ENCODE measurements around the gene TLR8.
A peak's percentile ranks its signal among the peaks of the same experiment; 100 is the strongest.
"Not testable (repeated sequence)": the region's sequence is repeated elsewhere in the genome, so short reads cannot be mapped to it uniquely, and the experiment has no call there.

Gene TLR8

GRCh38 chrX:12899506-12899905 lies 6.9 kb upstream of the TLR8 start:
- DNase-seq: no peak

DNA sequence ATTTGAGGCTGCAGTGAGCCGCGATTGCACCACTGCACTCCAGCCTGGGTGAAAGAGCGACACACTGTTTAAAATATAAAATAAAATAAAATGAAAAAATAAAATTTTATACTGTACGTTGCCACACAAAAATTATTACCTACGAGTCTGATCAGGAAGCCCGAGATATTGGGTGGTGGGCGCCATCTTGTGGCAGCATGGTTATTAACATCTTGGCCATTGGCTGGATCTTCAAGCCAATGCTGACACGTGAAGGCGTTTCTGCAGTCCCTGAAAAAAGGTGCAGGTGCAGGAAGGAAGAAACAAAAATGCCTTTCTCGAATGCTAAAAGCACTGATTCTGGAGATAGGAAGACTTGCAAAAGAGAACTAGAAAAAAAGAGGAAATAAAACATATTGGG lies 4.9 kb upstream of the TLR8 start:
- DNase-seq: peak; percentile 63

DNA sequence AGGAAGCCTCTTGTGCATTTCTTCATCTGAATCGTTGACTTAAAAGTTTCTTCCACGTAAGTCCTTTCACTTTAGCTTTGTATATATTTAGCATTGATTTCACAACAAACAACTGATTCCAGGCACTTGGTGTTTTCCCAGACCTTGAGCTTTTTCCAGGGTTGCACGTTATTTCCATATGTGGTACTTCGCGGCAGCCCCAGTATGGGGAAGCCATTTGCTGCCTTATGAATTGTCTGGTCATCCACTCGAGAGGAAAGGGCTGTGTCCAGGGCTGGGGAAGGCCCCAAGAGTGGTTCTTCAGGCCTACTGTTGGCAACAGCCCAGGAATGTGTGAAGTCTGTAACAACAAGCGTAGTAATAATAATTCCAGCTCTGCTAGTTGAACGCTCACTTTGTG lies 2.8 kb upstream of the TLR8 start:
- no peak for DNase-seq

DNA sequence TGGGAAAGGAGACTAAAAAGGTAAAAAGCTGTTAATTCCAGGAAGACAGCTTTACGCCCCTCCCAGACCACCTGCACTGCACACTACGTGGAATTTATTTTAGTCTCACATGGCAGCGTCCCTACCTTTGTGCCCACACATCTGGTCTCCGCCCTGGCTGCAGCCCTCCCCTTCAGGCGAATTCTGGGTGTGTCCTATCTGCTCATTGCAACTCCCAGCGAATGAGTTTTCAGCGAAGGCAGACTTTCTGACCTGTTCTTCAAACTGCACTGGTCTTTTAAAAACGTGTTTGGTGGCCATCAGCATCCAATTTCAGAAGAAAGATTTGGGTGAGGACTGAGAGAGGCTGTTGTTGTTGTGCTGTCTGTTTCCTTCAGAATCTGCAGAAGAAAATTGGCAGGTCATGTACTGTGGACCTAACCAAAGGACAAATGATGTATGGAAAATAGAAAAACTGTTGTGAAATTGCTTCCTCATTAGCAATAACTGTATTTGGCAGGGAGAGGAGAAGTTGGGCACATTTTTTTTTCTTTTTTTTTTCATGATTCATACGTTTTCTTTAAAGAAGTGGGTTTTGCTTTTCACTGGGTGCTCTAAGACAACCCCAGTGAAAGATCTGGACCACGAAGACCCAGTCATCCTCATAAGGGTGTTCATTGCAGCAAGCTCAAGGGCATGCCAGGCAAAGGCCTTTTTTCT lies 4.2 kb downstream of the TLR8 start:
- no peak for DNase-seq

- DNase-seq: no peak
Measured at GRCh38 chrX:12911122-12911470, 4.7 kb downstream of the TLR8 start.

DNA sequence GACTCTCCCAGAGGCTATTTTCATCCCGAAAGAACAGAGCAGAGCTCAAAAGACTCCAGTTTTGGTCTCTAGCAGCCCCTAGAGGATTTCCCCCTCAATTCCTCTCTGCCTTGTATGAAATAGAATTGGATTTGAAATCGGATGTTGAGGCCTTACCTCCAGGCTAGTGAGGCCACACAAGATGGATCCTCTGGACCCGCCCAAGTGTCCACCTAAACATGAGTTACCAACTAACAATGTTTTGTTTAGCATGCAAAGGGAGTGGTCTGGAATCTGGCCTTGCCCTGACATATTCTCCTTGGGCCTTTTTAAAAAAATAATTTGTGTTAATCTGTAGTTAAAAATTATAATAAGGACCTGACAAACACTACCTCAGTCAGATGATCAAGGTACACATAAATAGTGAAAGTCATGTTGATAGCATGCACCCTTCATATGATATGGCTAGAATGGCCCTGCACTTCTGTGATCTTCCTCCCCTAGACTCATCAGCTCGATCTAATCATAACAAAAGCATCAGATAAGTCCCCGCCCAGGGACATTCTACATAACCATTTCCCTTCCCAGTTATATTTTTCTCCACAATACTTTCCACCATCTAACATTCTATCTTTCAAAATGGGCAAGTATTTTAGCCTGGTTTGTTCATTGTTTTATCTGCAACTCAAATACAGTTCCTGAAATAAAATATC lies 6.5 kb downstream of the TLR8 start:
- no peak for DNase-seq

- DNase-seq: no peak
Measured at GRCh38 chrX:12917753-12918152, 11.3 kb downstream of the TLR8 start.

GRCh38 chrX:12919051-12919450 lies 12.6 kb downstream of the TLR8 start:
- no peak for DNase-seq

DNA sequence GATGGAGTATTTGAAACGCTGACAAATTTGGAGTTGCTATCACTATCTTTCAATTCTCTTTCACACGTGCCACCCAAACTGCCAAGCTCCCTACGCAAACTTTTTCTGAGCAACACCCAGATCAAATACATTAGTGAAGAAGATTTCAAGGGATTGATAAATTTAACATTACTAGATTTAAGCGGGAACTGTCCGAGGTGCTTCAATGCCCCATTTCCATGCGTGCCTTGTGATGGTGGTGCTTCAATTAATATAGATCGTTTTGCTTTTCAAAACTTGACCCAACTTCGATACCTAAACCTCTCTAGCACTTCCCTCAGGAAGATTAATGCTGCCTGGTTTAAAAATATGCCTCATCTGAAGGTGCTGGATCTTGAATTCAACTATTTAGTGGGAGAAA lies 13.2 kb downstream of the TLR8 start:
- no peak for DNase-seq

DNA sequence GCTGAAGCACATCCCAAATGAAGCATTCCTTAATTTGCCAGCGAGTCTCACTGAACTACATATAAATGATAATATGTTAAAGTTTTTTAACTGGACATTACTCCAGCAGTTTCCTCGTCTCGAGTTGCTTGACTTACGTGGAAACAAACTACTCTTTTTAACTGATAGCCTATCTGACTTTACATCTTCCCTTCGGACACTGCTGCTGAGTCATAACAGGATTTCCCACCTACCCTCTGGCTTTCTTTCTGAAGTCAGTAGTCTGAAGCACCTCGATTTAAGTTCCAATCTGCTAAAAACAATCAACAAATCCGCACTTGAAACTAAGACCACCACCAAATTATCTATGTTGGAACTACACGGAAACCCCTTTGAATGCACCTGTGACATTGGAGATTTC lies 14.6 kb downstream of the TLR8 start:
- DNase-seq: no peak

- no peak for DNase-seq
Measured at GRCh38 chrX:12921886-12922598, 15.6 kb downstream of the TLR8 start.

DNA sequence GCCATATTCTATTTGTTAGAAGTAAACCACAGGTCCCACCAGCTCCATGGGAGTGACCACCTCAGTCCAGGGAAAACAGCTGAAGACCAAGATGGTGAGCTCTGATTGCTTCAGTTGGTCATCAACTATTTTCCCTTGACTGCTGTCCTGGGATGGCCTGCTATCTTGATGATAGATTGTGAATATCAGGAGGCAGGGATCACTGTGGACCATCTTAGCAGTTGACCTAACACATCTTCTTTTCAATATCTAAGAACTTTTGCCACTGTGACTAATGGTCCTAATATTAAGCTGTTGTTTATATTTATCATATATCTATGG lies 16.1 kb downstream of the TLR8 start:
- no peak for DNase-seq

DNA sequence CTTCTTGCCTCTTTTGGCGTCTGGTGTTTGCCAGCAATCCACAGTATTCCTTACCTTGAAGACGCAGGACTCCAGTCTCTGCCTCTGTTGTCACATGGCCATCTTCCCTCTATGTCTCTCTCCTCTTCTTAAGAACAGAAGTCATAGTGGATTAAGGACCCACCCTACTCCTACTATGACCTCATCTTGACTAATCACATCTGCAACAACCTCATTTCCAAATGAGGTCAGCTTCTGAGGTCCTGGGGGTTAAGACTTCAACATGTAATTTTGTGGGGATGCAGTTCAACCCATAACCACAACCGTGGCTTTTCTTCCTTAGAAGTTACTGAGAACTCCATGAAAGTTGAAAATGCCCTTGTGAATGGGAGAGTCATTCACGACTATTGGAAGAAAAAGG lies 23.3 kb downstream of the TLR8 start:
- no peak for DNase-seq

GRCh38 chrX:12930150-12930549 lies 23.7 kb downstream of the TLR8 start:
- DNase-seq: no peak

DNA sequence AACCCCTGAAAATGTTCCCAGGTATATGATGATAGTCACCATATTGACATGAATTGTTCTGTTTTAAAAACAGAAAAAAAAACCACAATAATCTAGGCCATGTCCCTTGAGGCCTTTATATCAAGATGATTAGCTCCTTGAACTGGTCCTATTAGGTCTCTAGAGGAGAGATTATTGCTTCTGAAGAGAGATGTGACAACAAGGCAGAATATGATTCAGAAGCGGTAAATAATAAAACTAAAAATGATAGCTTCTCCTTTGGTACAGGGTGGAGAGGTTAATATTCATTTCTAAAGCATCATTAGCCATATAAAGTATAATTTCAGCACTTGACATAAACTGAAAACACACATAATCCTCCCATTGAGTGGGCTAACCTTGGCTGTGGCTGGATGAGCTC lies 25.8 kb downstream of the TLR8 start:
- no peak for DNase-seq

- no peak for DNase-seq
Measured at GRCh38 chrX:12934850-12935249, 28.4 kb downstream of the TLR8 start.

GRCh38 chrX:12936947-12937346 lies 30.5 kb downstream of the TLR8 start:
- no peak for DNase-seq

DNA sequence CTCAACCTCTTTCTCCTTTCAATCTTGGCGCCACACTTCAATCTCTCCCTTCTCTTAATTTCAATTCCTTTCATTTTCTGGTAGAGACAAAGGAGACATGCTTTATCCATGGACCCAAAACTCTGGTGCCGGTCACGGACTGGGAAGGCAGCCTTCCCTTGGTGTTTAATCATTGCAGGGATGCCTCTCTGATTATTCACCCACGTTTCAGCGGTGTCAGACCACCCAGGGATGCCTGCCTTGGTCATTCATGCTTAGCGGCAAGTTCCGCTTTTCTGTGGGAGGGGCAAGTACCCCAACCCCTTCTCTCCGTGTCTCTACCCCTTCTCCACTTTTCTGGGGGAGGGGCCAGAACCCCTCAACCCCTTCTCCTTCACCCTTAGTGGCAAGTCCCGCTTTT lies 34.1 kb downstream of the TLR8 start:
- DNase-seq: not testable (repeated sequence)

GRCh38 chrX:12943592-12943991 lies 37.2 kb downstream of the TLR8 start:
- not testable (repeated sequence) for DNase-seq

DNA sequence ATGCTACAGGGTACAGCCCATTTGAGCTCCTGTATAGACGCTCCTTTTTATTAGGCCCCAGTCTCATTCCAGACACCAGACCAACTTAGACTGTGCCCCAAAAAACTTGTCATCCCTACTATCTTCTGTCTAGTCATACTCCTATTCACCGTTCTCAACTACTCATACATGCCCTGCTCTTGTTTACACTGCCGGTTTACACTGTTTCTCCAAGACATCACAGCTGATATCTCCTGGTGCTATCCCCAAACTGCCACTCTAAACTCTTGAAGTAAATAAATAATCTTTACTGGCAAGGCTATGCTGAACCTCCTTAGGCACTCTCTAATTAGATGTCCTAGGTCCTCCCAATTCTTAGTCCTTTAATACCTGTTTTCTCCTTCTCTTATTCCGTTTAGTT lies 38.0 kb downstream of the TLR8 start:
- not testable (repeated sequence) for DNase-seq

DNA sequence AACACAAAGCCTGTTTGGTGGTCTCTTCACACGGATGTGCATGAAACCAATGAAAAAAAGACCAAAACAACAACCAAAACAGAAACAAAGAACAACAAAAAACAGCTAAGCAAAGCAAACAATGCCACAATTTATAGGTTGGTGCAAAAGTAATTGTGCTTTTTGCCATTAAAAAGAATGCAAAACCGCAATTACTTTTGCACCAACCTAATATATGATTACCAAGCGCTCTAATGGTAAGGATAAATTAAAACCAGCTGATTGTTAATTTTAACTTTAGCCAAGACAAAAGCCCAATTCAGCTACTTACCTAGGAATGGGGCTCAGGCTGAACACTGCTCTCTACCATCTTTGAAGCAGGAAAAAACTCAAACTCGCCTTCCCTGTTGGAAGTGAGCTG lies 39.1 kb downstream of the TLR8 start:
- DNase-seq: no peak

DNA sequence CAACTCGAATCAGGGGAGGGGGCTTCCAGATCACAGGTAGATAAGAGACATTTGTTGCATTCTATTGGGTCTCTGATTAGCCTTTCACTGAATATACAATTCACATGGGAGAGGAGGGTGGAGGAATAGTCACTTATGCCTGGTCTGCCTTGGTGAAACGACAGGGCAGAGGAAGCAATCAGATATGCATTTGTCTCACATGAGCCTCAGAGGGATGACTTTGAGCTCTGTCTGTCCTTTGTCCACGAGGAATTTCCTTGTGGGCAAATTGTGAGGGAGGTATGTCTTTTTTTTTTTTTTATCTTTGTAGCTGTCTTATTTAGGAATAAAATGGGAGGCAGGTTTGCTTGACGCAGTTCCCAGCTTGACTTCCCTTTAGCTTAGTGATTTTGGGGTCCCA lies 40.0 kb downstream of the TLR8 start:
- DNase-seq: no peak

GRCh38 chrX:12946838-12947544 lies 40.6 kb downstream of the TLR8 start:
- peak; percentile 75 for DNase-seq

All from T-helper 9 cell (primary cell).